Activated CD4-positive, alpha-beta memory T cell treated with anti-CD3 and anti-CD28 coated beads for 36 hours (primary cell): ENCODE data around the gene DGLUCY. TPM values are rescaled to one million over a fixed set of nuclear protein-coding genes. Genes with fewer than 3 reads are reported as not detected.
"Not testable (repeated sequence)": the region's sequence is repeated elsewhere in the genome, so short reads cannot be mapped to it uniquely, and the experiment has no call there.

Experiments used
- CTCF ChIA-PET: fragments of 350-600 bp; sonication (Branson Sonifier 250); formaldehyde crosslinking; loops from one replicate; lab custom pipeline; 2021; ENCODE audit warnings: antibody characterized with exemption, inconsistent platforms; lab: Charles Lee
- POLR2A ChIA-PET: fragments of 350-600 bp; sonication (Branson Sonifier 250); formaldehyde crosslinking; loops from one replicate; lab custom pipeline; 2021; ENCODE audit warnings: antibody characterized with exemption; lab: Charles Lee
- DNase-seq: peaks from one replicate; pipeline ENCODE4 v3.0.0-alpha.2; 2020
- H3K27ac Mint-ChIP-seq: one replicate; pipeline ENCODE4 v1.8.0; 2021; ENCODE audit warnings: mixed read lengths
- H3K27me3 Mint-ChIP-seq: one replicate; pipeline ENCODE4 v1.8.0; 2021; ENCODE audit warnings: mixed read lengths
- H3K36me3 Mint-ChIP-seq: one replicate; pipeline ENCODE4 v1.8.0; 2021; ENCODE audit warnings: mixed read lengths
- H3K4me1 Mint-ChIP-seq: one replicate; pipeline ENCODE4 v1.8.0; 2021; ENCODE audit warnings: low read depth, mixed read lengths
- H3K4me3 Mint-ChIP-seq: one replicate; pipeline ENCODE4 v1.8.0; 2021; ENCODE audit warnings: mild to moderate bottlenecking, mixed read lengths
- H3K9me3 Mint-ChIP-seq: one replicate; pipeline ENCODE4 v1.8.0; 2021; ENCODE audit warnings: mixed read lengths
- intact Hi-C: fragments of 100-400 bp; cut with micrococcal nuclease; formaldehyde crosslinking; loops from one replicate; pipeline ENCODE4 v1.15.1; 2023
- total RNA-seq, 2 experiments: library from RNA; stranded (reverse); gene quantifications; one replicate each; pipeline ENCODE4 v1.2.3, GENCODE V29; 2021

DGLUCY gene
- total RNA-seq, 2 experiments from 2014 or later = 54.3 to 58.1 TPM

DNA sequence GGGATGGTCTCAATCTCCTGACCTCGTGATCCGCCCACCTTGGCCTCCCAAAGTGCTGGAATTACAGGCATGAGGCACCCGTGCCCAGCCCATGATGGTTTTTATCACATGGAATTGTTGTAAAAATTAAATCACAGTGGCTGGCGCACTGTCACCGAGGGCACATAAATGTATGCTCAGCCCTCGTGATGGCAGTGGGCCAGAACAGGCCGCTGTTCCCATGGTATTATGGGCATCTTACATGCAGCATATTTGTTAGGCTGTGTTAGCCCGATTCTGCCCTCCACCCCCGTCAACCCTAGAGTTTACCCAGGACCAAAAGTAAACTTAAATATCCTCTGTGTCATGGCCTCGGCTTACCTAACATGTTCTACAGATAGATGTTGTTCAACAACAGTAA is 82.0 kb downstream of the DGLUCY start:
- Mint-ChIP-seq H3K27ac (no peak overlapping the region), H3K4me1 (peaks cover 18% of the 10 kb centered on the region), H3K36me3 (peaks cover 59% of the 10 kb centered on the region), H3K9me3 (peaks cover 8% of the 10 kb centered on the region), H3K4me3 (no peak overlapping the region), H3K27me3 (no peaks in the 10 kb centered on the region)
- CTCF ChIA-PET = no interaction called here
- DNase-seq = no peak
- POLR2A ChIA-PET = interaction anchor here (1.0 kb wide), 1 partner anchor 48 kb away, joined by 3 read pairs; no protein-coding TSS in a partner anchor
- intact Hi-C loops = loop anchor here (2.0 kb wide), 1 partner anchor 47 kb away; no protein-coding TSS in a partner anchor

DNA sequence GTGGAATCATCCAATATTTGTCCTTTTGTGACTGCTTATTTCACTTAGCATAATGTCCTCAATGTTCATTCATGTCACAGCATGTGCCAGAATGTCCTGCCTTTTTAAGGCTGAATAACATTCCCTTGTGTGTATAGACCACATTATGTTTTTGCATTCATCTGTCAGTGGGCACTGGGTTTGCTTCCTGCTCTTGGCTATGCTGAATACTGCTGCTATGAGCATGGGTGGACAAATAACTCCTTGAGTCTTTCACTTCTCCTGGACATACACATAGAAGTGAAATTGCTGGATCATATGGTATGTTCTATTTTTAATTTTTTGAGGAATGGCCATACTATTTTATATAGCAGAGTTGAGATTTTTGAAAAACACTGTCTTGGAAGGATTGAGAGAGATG is 83.8 kb downstream of the DGLUCY start:
- H3K36me3 Mint-ChIP-seq = peaks cover 56% of the 10 kb centered on the region
- no peak overlapping the region for H3K4me3 Mint-ChIP-seq
- no peaks in the 10 kb centered on the region for H3K27me3 Mint-ChIP-seq
- no peak for DNase-seq
- intact Hi-C loops = no loop called here
- POLR2A ChIA-PET = no interaction called here
- peaks cover 11% of the 10 kb centered on the region for H3K9me3 Mint-ChIP-seq
- peaks cover 24% of the 10 kb centered on the region for H3K4me1 Mint-ChIP-seq
- CTCF ChIA-PET = interaction anchor here (0.7 kb wide), 1 partner anchor 309 kb away, joined by 3 read pairs; no protein-coding TSS in a partner anchor
- H3K27ac Mint-ChIP-seq = no peak overlapping the region

DNA sequence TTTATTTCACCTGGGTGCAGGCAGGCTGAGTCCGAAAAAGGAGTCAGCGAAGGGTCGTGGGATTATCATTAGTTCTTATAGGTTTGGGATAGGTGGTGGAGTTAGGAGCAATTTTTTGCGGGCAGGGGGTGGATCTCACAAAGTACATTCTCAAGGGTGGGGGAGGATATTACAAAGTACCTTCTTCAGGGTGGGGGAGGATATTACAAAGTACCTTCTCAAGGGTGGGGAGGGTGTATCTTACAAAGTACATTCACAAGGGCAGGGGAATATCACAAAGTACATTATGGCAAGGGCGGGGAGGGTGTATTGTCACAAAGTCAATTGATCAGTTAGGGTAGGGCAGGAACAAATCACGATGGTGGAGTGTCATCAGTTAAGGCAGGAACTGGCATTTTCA is 86.9 kb downstream of the DGLUCY start:
- H3K9me3 Mint-ChIP-seq = peaks cover 11% of the 10 kb centered on the region
- H3K27me3 Mint-ChIP-seq, DNase-seq, H3K4me3 Mint-ChIP-seq, POLR2A ChIA-PET, intact Hi-C loops, H3K27ac Mint-ChIP-seq: not testable (repeated sequence)
- peaks cover 69% of the 10 kb centered on the region for H3K36me3 Mint-ChIP-seq
- peaks cover 21% of the 10 kb centered on the region for H3K4me1 Mint-ChIP-seq
- CTCF ChIA-PET = interaction anchor here (3.1 kb wide), 1 partner anchor 23 kb away, joined by 15 read pairs; no protein-coding TSS in a partner anchor

DNA sequence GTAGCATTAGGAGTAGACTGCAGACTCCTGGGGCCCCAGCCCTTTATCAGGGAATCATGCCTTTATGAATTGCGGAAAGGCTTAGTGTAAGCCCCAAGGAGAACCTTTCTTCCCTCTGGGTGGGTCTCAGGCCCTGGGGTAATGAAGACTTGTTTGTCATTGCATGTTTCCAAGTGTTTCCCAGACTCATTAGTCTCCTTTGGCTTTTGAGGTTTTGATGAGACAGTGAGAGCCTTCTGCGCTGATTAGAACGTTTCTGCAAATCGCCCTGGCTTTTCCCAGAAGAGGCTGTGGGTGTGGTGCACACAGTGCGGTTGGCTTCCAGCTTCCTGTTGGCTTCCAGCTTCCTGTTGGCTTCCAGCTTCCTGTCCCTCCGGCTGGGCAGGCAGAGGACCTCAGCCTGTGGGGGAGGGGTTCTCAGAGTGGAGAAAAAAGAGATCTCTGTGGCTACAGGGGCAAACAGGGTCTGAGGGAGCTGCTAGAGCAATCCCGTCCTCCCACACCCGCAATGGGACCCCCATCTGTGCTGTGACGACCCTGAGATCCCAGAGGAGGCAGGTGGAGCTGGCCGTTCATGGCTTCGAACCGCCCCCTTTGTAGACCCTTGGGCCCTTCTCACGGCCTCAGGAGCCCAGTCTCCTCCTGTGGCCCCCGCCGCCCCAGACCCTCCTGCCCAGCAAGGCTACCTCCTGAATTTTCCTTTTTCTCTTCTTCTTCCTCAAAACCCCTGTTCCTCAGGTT is 88.5 kb downstream of the DGLUCY start:
- POLR2A ChIA-PET = no interaction called here
- H3K36me3 Mint-ChIP-seq = peaks cover 69% of the 10 kb centered on the region
- H3K27me3 Mint-ChIP-seq = no peaks in the 10 kb centered on the region
- H3K4me1 Mint-ChIP-seq = peaks cover 33% of the 10 kb centered on the region
- DNase-seq = peak; percentile 31
- H3K4me3 Mint-ChIP-seq = no peak overlapping the region
- peaks cover 11% of the 10 kb centered on the region for H3K9me3 Mint-ChIP-seq
- intact Hi-C loops = no loop called here
- H3K27ac Mint-ChIP-seq = peak overlapping the region; percentile 39
- CTCF ChIA-PET = interaction anchor here (1.5 to 3.1 kb wide), 2 partner anchors 25 to 83 kb away, joined by 5 to 15 read pairs; no protein-coding TSS in a partner anchor

DNA sequence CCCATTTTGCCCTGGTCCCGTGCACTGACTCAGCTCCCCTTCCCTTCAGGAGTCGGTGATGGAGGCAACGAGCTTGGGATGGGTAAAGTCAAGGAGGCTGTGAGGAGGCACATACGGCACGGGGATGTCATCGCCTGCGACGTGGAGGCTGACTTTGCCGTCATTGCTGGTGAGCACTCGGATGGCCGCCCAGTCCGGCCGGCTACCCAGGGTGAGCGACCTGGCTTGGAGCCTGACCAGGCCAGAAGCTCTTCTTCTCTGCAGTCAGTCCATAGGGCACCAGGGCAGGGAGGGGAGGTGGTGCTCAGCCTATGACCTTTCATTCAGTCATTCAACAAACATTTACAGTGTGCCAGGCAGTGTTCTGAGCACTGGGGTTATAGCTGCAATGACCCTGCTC is 90.8 kb downstream of the DGLUCY start:
- H3K27me3 Mint-ChIP-seq = no peaks in the 10 kb centered on the region
- peaks cover 63% of the 10 kb centered on the region for H3K36me3 Mint-ChIP-seq
- H3K9me3 Mint-ChIP-seq = peaks cover 11% of the 10 kb centered on the region
- POLR2A ChIA-PET = interaction anchor here (1.0 kb wide), 1 partner anchor 24 kb away, joined by 3 read pairs; no protein-coding TSS in a partner anchor
- no peak for DNase-seq
- intact Hi-C loops = no loop called here
- H3K4me3 Mint-ChIP-seq = no peak overlapping the region
- H3K27ac Mint-ChIP-seq = peak overlapping the region; percentile 56
- CTCF ChIA-PET = interaction anchor here (0.7 kb wide), 1 partner anchor 31 kb away, joined by 3 read pairs; no protein-coding TSS in a partner anchor
- H3K4me1 Mint-ChIP-seq = peaks cover 33% of the 10 kb centered on the region

DNA sequence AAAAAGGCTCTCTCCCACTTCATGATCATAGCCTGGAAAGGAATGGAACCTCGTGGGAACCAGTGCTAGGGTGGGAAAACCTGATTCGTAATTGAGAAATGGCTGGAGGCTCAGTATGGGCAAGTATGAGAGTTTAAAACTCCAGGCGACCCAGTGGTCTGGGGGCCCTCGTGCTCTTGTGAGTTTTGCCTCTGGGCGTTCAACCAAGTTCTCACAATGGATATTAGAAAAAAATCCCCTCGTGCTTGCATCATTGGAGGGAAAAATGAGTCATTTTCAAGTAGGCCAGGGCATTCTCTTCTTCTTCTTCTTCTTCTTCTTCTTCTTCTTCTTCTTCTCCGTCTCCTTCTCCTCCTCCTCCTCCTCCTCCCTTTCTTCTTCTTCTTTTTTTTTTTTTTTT is 91.6 kb downstream of the DGLUCY start:
- Mint-ChIP-seq H3K36me3 (peaks cover 60% of the 10 kb centered on the region), H3K9me3 (peaks cover 7% of the 10 kb centered on the region), H3K27ac (peak overlapping the region; percentile 56), H3K4me1 (peaks cover 33% of the 10 kb centered on the region), H3K27me3 (no peaks in the 10 kb centered on the region), H3K4me3 (no peak overlapping the region)
- ChIA-PET CTCF (interaction anchor here (0.6 to 0.7 kb wide), 2 partner anchors 32 to 303 kb away, joined by 3 read pairs; no protein-coding TSS in a partner anchor), POLR2A (no interaction called here)
- intact Hi-C loops = no loop called here
- DNase-seq = no peak

DNA sequence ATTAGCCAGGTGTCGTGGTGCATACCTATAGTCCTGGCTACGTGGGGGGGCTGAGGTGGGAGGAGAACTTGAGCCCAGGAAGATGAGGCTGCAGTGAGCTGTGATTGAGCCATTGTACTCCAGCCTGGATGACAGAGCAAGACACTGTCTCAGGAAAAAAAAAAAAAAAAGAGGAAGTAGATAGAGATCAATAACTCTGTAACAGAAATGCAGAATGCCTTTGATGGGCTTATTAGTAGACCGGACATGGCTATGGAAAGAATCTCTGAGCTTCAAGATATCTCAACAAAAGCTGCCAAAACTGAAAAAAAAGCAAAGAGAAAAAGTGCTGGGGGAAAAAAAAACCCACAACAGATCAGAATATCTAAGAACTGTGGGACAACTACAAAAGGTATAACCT is 93.1 kb downstream of the DGLUCY start:
- DNase-seq = no peak
- H3K27ac Mint-ChIP-seq = peak overlapping the region; percentile 10
- POLR2A ChIA-PET = no interaction called here
- H3K9me3 Mint-ChIP-seq = no peaks in the 10 kb centered on the region
- peaks cover 56% of the 10 kb centered on the region for H3K36me3 Mint-ChIP-seq
- H3K4me3 Mint-ChIP-seq = no peak overlapping the region
- intact Hi-C loops = no loop called here
- H3K27me3 Mint-ChIP-seq = no peaks in the 10 kb centered on the region
- CTCF ChIA-PET = interaction anchor here (1.3 kb wide), 1 partner anchor 30 kb away, joined by 6 read pairs; no protein-coding TSS in a partner anchor
- peaks cover 28% of the 10 kb centered on the region for H3K4me1 Mint-ChIP-seq

DNA sequence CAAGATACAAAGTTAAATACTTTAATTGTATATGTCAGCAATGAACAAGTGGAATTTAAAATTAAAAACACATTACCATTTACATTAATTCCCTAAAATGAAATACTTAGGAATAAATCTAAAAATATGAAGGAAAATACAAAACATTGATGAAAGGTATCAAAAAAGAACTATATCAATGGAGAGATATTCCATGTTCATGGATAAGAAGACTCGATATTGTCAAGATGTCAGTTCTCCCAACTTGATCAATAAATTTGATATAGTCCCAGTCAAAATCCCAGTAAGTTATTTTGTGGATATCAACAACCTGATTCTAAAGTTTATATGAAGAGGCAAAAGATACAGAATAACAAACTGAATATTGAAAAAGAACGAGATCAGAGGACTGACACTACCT is 97.1 kb downstream of the DGLUCY start:
- ChIA-PET POLR2A (no interaction called here), CTCF (interaction anchor here (1.3 kb wide), 1 partner anchor 34 kb away, joined by 3 read pairs; no protein-coding TSS in a partner anchor)
- intact Hi-C loops = no loop called here
- Mint-ChIP-seq H3K27ac (no peak overlapping the region), H3K36me3 (peaks cover 41% of the 10 kb centered on the region), H3K27me3 (no peaks in the 10 kb centered on the region), H3K9me3 (no peaks in the 10 kb centered on the region), H3K4me3 (no peak overlapping the region), H3K4me1 (peaks cover 12% of the 10 kb centered on the region)
- DNase-seq = no peak

DNA sequence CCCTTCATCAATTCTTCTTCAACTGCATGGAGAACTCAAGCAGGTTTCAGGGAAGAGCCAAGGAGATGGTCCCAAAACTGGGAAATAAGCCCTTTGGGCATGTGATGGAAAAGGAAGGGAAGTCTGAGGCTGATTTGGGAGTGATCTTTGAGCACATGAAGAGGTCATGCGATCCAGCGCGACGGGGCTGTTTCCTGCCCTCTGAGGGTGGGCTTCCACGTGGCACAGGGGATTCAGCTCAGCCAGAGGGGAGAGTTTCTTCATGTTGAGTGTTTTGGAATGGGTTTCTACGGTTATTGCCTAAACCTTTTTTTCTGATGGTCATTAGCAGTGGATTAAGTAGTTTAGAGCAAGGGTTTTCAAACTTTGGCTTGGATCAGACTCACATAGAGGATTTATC is 100.4 kb downstream of the DGLUCY start:
- H3K27me3 Mint-ChIP-seq = no peaks in the 10 kb centered on the region
- CTCF ChIA-PET = no interaction called here
- no peaks in the 10 kb centered on the region for H3K9me3 Mint-ChIP-seq
- no peak overlapping the region for H3K4me3 Mint-ChIP-seq
- no peaks in the 10 kb centered on the region for H3K4me1 Mint-ChIP-seq
- H3K27ac Mint-ChIP-seq = no peak overlapping the region
- intact Hi-C loops = no loop called here
- H3K36me3 Mint-ChIP-seq = peaks cover 32% of the 10 kb centered on the region
- no peak for DNase-seq
- POLR2A ChIA-PET = interaction anchor here (2.2 kb wide), 1 partner anchor 14 kb away, joined by 5 read pairs; no protein-coding TSS in a partner anchor

DNA sequence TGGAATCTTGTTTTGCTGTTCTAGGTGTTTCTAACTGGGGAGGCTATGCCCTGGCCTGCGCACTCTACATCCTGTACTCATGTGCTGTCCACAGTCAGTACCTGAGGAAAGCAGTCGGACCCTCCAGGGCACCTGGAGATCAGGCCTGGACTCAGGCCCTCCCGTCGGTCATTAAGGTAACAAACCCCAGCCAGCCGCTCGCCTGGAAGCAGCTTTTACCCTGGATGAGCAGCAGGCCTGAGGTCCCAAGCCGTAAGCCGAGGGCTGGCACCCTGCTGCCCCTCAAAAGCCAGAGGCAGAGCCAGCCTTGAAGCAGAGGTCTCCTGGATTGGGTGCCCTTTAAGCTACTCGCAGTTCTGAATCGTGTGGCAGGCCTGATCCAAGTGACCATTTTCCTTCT is 101.5 kb downstream of the DGLUCY start:
- Mint-ChIP-seq H3K27ac (no peak overlapping the region), H3K9me3 (no peaks in the 10 kb centered on the region), H3K4me1 (peaks cover 7% of the 10 kb centered on the region), H3K27me3 (no peaks in the 10 kb centered on the region), H3K4me3 (no peak overlapping the region), H3K36me3 (peaks cover 30% of the 10 kb centered on the region)
- no peak for DNase-seq
- ChIA-PET CTCF (interaction anchor here (0.9 kb wide), 2 partner anchors 29 to 71 kb away, joined by 3 to 4 read pairs; no protein-coding TSS in a partner anchor), POLR2A (interaction anchor here (2.2 kb wide), 1 partner anchor 13 kb away, joined by 5 read pairs; no protein-coding TSS in a partner anchor)
- intact Hi-C loops = no loop called here

DNA sequence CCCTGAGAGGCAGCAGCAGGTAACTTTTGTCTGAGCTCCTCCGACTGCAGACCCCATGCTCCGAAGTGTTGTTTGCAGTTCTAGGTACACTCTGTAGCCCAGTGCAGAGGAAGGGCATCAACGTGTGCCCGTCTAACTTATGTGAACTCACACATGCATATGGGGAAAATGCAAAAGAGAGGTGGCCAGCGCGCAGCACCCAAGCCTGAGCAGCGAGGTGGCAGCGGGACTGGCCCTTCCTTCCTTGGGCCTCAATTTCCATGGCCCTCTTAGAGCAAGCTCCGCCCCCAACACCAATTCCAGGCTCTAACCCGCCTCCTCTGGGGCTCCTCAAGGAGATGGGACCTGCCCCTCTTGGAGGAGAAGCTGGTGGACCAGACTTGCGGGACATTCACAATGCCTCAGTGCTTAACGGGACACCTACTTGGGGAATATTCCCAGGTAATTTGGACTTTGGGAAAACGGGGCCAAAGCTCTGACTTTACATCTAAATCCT is 102.9 kb downstream of the DGLUCY start:
- Mint-ChIP-seq H3K27me3 (no peaks in the 10 kb centered on the region), H3K36me3 (peaks cover 33% of the 10 kb centered on the region), H3K4me1 (peaks cover 16% of the 10 kb centered on the region), H3K27ac (no peak overlapping the region), H3K9me3 (no peaks in the 10 kb centered on the region), H3K4me3 (no peak overlapping the region)
- POLR2A ChIA-PET = no interaction called here
- intact Hi-C loops = no loop called here
- CTCF ChIA-PET = no interaction called here
- DNase-seq = no peak

DNA sequence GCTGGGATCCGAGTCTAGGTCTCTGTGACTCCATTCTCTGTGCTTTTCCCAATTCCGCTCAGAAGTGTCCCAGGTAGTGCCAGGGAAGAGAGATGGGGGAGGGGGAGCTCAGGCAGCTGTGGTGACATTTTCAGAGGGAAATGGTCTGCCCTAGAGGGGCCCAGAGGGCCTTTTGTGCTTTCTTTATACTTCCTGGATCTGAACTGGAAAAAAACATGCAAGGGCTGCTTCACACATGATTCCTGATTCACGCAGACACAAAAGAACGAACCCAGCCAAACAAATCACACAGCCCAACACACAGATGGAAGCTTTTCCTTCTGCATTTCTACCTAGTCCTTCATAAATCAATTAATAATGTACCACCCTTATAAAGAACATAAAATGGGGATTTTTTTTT is 104.1 kb downstream of the DGLUCY start:
- no peak overlapping the region for H3K27ac Mint-ChIP-seq
- intact Hi-C loops = no loop called here
- ChIA-PET CTCF (no interaction called here), POLR2A (no interaction called here)
- peaks cover 41% of the 10 kb centered on the region for H3K36me3 Mint-ChIP-seq
- no peak overlapping the region for H3K4me3 Mint-ChIP-seq
- H3K4me1 Mint-ChIP-seq = peaks cover 28% of the 10 kb centered on the region
- DNase-seq = no peak
- H3K27me3 Mint-ChIP-seq = no peaks in the 10 kb centered on the region
- H3K9me3 Mint-ChIP-seq = peaks cover 7% of the 10 kb centered on the region
